HL-60/S4 treated with phorbol 12-myristate 13-acetate at 8.2 ng/mL for 4 days and 3 days (cell line): Measurements from ENCODE around the gene PGGT1B.

Experiments used
- in situ Hi-C: fragments of 300-500 bp; cut with MboI; formaldehyde crosslinking; loops from 2 replicates; pipeline ENCODE4 v1.15.0; 2022; ENCODE audit warnings: low sequenced_read_pairs

The PGGT1B gene

GRCh38 chr5:115184770-115185169, 77.9 kb downstream of the PGGT1B start:
- in situ Hi-C loops: no loop called here

GRCh38 chr5:115181757-115182156, 80.9 kb downstream of the PGGT1B start:
- in situ Hi-C loops: no loop called here

- in situ Hi-C loops: no loop called here
Measured at GRCh38 chr5:115180165-115180709, 82.4 kb downstream of the PGGT1B start.

GRCh38 chr5:115179394-115180164, 83.1 kb downstream of the PGGT1B start:
- in situ Hi-C loops: no loop called here

- in situ Hi-C loops: no loop called here
Measured at GRCh38 chr5:115179030-115179393, 83.7 kb downstream of the PGGT1B start.

- in situ Hi-C loops: no loop called here
Measured at GRCh38 chr5:115170929-115171510, 91.7 kb downstream of the PGGT1B start.

- in situ Hi-C loops: no loop called here
Measured at GRCh38 chr5:115170134-115170928, 92.3 kb downstream of the PGGT1B start.

GRCh38 chr5:115169487-115170133, 93.1 kb downstream of the PGGT1B start, which contains the start of gene TRIM36:
TRIM36 (minus strand) TSS chr5:115169908; CDS start chr5:115169634, 274 bp downstream.
- in situ Hi-C loops: no loop called here

- in situ Hi-C loops: no loop called here
Measured at GRCh38 chr5:115168829-115169486, 93.7 kb downstream of the PGGT1B start.

GRCh38 chr5:115166744-115167393, 95.8 kb downstream of the PGGT1B start:
- in situ Hi-C loops: no loop called here

- in situ Hi-C loops: no loop called here
Measured at GRCh38 chr5:115165790-115166189, 96.9 kb downstream of the PGGT1B start.

- in situ Hi-C loops: no loop called here
Measured at GRCh38 chr5:115160975-115161475, 101.7 kb downstream of the PGGT1B start.
